ENCODE data around the gene AGAP4.
"Not testable (repeated sequence)": the region's sequence is repeated elsewhere in the genome, so short reads cannot be mapped to it uniquely, and the experiment has no call there.

Gene AGAP4

GRCh38 chr10:45789991-45790390 is 57.3 kb downstream of the AGAP4 start:
- DNase-seq: not testable (repeated sequence)

GRCh38 chr10:45787212-45787741 is 60.0 kb downstream of the AGAP4 start:
- DNase-seq: not testable (repeated sequence)

GRCh38 chr10:45786217-45786616 is 61.1 kb downstream of the AGAP4 start:
- not testable (repeated sequence) for DNase-seq

All from kidney glomerular epithelial cell (primary cell).